Kidney epithelial cell (primary cell): ENCODE data around the gene CCDC38. TPM values are rescaled to one million over a fixed set of nuclear protein-coding genes. Genes with fewer than 3 reads are reported as not detected.

ENCODE experiments used
- DNase-seq: peaks from one replicate; pipeline ENCODE4 v3.0.0-alpha.2; 2010; ENCODE audit warnings: low read depth
- H3K27me3 ChIP-seq: 2 replicates; pipeline ENCODE4 v1.6.0; 2011; ENCODE audit warnings: low read length; ENCODE audit not compliant: control insufficient read depth, insufficient read depth
- H3K36me3 ChIP-seq: 2 replicates; pipeline ENCODE4 v1.5.1; 2011; ENCODE audit warnings: low read length; ENCODE audit not compliant: control insufficient read depth, insufficient read depth
- H3K4me3 ChIP-seq: 2 replicates; pipeline ENCODE4 v1.5.1; 2011; ENCODE audit warnings: low read depth, mild to moderate bottlenecking, control low read depth, low read length
- total RNA-seq: library from RNA; depleted of rRNA; stranded (reverse); fragments of >200 nt; gene quantifications from 2 replicates; pipeline ENCODE4 v1.2.3, GENCODE V29; 2015
- TF ChIP-seq, protein P1 (sequence below): IDR thresholded peaks from 2 replicates; pipeline ENCODE4 v1.5.1; 2011; ENCODE audit warnings: mild to moderate bottlenecking, moderate library complexity, low read length, control low read depth, inconsistent platforms; ENCODE audit not compliant: insufficient read depth, poor library complexity, severe bottlenecking

Gene CCDC38
- total RNA-seq, 1 donor from 2014 or later, result not detected

DNA sequence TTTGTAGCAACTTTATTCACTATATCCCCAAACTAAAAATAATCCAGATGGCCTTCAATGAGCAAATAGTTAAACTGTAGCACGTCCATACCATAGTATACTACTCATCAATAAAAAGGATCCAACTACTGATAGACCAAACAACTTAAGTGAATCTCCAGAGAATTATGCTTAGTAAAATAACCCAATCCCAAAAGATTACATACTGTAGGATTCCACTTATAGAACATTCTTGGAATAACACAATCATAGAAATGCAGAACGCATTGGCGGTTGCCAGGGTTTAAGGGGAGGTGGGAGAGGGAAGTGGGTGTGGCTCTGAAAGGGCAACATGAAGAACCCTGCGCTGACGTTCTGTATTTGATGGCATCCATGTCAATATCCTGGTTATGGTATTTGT is 55.1 kb downstream of the CCDC38 start:
- no peaks in the 10 kb centered on the region for H3K27me3 ChIP-seq
- no peaks in the 10 kb centered on the region for H3K36me3 ChIP-seq
- DNase-seq, result no peak
- H3K4me3 ChIP-seq, result no peak overlapping the region
- TF ChIP-seq, protein P1, sequence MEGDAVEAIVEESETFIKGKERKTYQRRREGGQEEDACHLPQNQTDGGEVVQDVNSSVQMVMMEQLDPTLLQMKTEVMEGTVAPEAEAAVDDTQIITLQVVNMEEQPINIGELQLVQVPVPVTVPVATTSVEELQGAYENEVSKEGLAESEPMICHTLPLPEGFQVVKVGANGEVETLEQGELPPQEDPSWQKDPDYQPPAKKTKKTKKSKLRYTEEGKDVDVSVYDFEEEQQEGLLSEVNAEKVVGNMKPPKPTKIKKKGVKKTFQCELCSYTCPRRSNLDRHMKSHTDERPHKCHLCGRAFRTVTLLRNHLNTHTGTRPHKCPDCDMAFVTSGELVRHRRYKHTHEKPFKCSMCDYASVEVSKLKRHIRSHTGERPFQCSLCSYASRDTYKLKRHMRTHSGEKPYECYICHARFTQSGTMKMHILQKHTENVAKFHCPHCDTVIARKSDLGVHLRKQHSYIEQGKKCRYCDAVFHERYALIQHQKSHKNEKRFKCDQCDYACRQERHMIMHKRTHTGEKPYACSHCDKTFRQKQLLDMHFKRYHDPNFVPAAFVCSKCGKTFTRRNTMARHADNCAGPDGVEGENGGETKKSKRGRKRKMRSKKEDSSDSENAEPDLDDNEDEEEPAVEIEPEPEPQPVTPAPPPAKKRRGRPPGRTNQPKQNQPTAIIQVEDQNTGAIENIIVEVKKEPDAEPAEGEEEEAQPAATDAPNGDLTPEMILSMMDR, result no peak

DNA sequence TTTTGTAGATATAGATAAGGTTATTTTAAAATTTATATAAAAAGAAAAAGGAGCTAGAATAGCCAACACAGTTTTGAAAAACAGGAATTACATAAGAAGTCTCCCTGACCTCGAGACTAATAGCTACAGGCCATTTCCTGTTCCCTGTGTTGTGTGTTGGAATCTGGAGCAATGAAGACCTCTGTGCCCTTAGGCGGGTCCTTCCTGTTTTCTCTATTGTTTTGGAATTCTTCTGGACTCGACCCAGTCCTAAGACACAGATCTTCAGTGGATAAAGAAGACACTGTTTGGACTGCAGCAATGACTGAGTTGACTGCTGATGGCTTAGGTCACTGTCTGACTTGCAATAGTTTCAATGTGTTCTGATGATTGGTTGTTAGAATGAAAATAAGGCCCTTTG is 57.4 kb downstream of the CCDC38 start:
- Histone ChIP-seq H3K27me3 (no peaks in the 10 kb centered on the region), H3K36me3 (no peaks in the 10 kb centered on the region), H3K4me3 (no peak overlapping the region)
- DNase-seq, result no peak
- TF ChIP-seq, protein P1, result no peak

DNA sequence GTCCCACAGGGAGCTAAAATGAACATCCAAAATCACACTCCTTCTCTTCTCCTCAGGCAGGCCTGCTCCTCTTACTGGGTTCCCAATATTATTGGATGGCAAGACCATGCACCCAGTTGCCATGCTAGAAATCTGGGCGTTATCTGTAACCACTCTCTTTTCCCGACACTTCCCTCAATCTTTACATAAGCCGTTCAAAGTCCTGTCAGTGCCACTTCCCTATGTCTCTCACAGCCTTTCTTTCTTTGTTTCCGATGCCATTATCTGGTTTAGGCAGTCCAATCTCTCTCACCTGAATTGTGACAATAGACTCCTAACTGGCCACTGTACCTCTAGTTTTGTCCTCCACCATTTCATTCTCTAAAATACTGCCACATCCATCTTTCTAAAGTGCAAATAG is 59.5 kb downstream of the CCDC38 start:
- no peak for DNase-seq
- TF ChIP-seq, protein P1, result no peak
- no peaks in the 10 kb centered on the region for H3K36me3 ChIP-seq
- no peaks in the 10 kb centered on the region for H3K27me3 ChIP-seq
- no peak overlapping the region for H3K4me3 ChIP-seq

DNA sequence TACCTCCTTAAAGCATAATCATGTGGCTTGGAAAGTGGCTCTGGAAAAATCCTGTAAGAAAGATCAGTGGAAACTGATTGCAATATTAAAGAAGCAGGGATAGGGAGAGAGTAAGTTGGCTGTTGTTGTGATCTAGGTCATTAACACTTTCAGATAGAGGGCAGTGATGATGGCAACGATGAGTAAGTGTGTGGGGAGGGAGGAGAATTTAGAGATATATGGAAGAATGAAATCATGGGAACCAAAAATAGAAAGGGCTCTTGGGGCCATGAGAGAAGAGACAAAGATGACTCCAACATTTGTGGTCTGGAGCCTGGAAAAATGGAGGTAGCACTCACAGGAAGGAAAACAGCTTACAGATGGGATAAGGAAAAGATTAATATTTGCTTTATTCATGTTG is 60.3 kb downstream of the CCDC38 start:
- no peaks in the 10 kb centered on the region for H3K27me3 ChIP-seq
- TF ChIP-seq, protein P1, result no peak
- H3K4me3 ChIP-seq, result no peak overlapping the region
- H3K36me3 ChIP-seq, result no peaks in the 10 kb centered on the region
- no peak for DNase-seq

DNA sequence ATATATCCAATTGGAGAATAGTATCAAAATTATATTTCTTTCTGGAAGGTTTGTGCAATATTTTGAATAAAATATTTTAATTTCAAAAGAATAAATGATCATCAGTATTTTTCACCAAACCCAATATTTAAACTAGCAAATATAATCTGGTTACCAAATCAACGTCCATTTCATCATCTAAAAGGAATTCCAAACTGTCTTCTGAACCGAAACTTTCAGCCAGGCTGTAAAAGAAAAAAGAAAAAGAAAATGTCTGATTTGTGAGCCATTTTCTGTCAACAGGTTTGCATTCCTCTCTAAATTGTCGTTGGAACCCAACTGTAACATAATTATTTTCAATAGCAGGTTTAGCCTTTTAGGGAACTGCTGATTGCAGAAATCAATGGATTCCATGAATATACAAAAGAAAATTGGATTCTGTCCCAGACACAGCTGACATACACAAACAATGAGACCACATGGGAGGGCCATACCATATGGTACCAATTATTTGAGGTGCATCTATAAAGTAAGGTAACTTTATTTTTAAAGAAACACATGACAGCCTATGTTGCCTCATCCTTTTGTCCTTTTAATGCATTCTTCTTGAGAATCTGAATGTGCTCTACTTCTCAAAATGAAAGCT is 61.0 kb downstream of the CCDC38 start:
- no peak for DNase-seq

More for the DNA sequence above, 61.0 kb downstream of the CCDC38 start:
- H3K36me3 ChIP-seq, result no peaks in the 10 kb centered on the region
- H3K4me3 ChIP-seq, result no peak overlapping the region
- no peaks in the 10 kb centered on the region for H3K27me3 ChIP-seq
- TF ChIP-seq, protein P1, result no peak
